Pancreas (tissue), 10 donors: ENCODE results near the gene S100PBP. TPM values are rescaled to one million over a fixed set of nuclear protein-coding genes. Genes with fewer than 3 reads are reported as not detected.
A peak's percentile ranks its signal among the peaks of the same experiment; 100 is the strongest.

Source experiments
- ATAC-seq, 4 donors: fragments of 200-7000 bp; cut with Tn5 transposase; one replicate each; pipeline versions ENCODE4 v1.8.0 to v1.9.1; 2020; ENCODE audit warnings: mild to moderate bottlenecking in 4 of 4, moderate library complexity in 4 of 4
- DNase-seq, 6 donors: peaks; one replicate each; pipeline ENCODE4 v3.0.0-alpha.2; 2020
- FAIRE-seq: peaks from 2 replicates; lab custom pipeline; 2012; peaks lifted over from hg19 to GRCh38; lab: Jason Lieb, UNC
- H3K27ac ChIP-seq, 4 donors: fragments of 200-600 bp; sonication (generic); 1 replicate in 3 of 4; 2 replicates in 1 of 4; pipeline versions ENCODE4 v1.5.0 to v1.8.0; 2020
- H3K27me3 ChIP-seq, 4 donors: fragments of 200-600 bp; one replicate each; pipeline ENCODE4 v1.8.0; 2021
- H3K36me3 ChIP-seq, 3 donors: fragments of 200-600 bp; sonication (generic) in 1 of 3; one replicate each; pipeline versions ENCODE4 v1.5.0 to v1.8.0; 2020 to 2021
- H3K4me1 ChIP-seq, 3 donors: fragments of 200-600 bp; one replicate each; pipeline ENCODE4 v1.8.0; 2021
- H3K4me3 ChIP-seq, 4 donors: fragments of 200-600 bp; sonication (generic) in 2 of 4; one replicate each; pipeline versions ENCODE4 v1.5.0 to v1.8.0; 2020 to 2021
- H3K9me3 ChIP-seq, 4 donors: fragments of 200-600 bp; one replicate each; pipeline ENCODE4 v1.8.0; 2021
- WGBS, 2 donors: extraction: QIAGEN DNeasy Blood & Tissue Kit; methylation state at CpG; one replicate each; pipeline ENCODE4 v1.1.7; 2013; 5-methylcytosine and 5-hydroxymethylcytosine counted together
- intact Hi-C, 3 donors: fragments of 100-400 bp; cut with DNase I; formaldehyde crosslinking; loops; one replicate each; pipeline versions ENCODE4 v1.11.1 to v1.14.2; 2022
- polyA plus RNA-seq, 2 donors: library from polyadenylated mRNA; stranded (reverse); fragments of 200-250 nt; gene quantifications; one replicate each; pipeline ENCODE4 v1.2.3, GENCODE V29; 2013
- total RNA-seq, 6 donors: library from RNA; stranded (reverse); fragmentation: NEBNext Ultra II Directional in 4 of 6; extraction: Animal tissue kit (Norgen Biotek cat#: 25700) in 4 of 6; gene quantifications; one replicate each; pipeline versions ENCODE4 v1.2.1 to v1.2.4, GENCODE V29; 2021 to 2023
- TF ChIP-seq, protein P1 (sequence below), 4 donors: fragments of 200-600 bp; sonication (generic) in 3 of 4; IDR thresholded peaks; one replicate each; pipeline versions ENCODE4 v1.5.0 to v1.8.0; 2021; ENCODE audit warnings: antibody characterized with exemption in 4 of 4
- donor health status: healthy with polysubstance abuse.
- donor health status: DM: no; HTN: no; CAD: no; lungs with moderate emphysema.
- donor health status: DM: no; HTN: no; CAD: no.
- donor health status: control.
- donor health status: control.
- donor health status: Bipolar disorder and iron deficiency.
- donor health status: DM: yes; HTN: yes; CAD: no.
- donor health status: DM: no; HTN: no; CAD: no.
- donor health status: DM: no; HTN: no; CAD: no.
- donor health status: DM: yes; HTN: yes; CAD: no.

Gene S100PBP
- total and polyA plus RNA-seq, 8 donors: 7.6 to 20.2 (median 11.8) TPM

DNA sequence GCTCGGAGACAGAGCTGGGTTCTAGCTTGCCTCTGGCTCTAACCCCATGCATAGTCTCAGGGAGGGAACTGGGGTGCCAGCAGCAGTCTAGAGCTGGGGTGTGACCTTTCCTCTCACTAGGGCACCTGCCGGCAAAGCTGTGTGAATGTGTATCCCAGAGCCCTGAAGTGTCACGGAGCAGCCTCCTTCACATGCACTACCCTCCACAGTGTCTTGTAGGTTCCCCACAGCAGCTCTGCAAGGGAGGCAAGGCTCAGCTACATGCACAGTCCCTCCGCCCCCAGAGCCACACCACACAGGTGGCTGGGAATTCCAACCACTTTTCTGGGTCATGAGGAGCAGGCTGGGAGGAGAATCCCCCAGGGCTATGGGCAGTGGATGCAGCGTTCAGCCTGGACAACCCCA is 61.2 kb downstream of the S100PBP start:
- intact Hi-C loops: no loop called here
- Histone ChIP-seq H3K36me3 (no peaks in the 10 kb centered on the region), H3K27me3 (no peaks in the 10 kb centered on the region), H3K4me1 (no peaks in the 10 kb centered on the region), H3K9me3 (no peaks in the 10 kb centered on the region), H3K27ac (no peak overlapping the region), H3K4me3 (no peak overlapping the region)
- TF ChIP-seq, protein P1, sequence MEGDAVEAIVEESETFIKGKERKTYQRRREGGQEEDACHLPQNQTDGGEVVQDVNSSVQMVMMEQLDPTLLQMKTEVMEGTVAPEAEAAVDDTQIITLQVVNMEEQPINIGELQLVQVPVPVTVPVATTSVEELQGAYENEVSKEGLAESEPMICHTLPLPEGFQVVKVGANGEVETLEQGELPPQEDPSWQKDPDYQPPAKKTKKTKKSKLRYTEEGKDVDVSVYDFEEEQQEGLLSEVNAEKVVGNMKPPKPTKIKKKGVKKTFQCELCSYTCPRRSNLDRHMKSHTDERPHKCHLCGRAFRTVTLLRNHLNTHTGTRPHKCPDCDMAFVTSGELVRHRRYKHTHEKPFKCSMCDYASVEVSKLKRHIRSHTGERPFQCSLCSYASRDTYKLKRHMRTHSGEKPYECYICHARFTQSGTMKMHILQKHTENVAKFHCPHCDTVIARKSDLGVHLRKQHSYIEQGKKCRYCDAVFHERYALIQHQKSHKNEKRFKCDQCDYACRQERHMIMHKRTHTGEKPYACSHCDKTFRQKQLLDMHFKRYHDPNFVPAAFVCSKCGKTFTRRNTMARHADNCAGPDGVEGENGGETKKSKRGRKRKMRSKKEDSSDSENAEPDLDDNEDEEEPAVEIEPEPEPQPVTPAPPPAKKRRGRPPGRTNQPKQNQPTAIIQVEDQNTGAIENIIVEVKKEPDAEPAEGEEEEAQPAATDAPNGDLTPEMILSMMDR (IDR thresholded peaks at IDR 0.05): no peak
- ATAC-seq: no peak
- no peak for DNase-seq
- WGBS, 2 donors: 59 to 71% methylated on average over 5 of the region's 5 CpGs
- FAIRE-seq: no peak

DNA sequence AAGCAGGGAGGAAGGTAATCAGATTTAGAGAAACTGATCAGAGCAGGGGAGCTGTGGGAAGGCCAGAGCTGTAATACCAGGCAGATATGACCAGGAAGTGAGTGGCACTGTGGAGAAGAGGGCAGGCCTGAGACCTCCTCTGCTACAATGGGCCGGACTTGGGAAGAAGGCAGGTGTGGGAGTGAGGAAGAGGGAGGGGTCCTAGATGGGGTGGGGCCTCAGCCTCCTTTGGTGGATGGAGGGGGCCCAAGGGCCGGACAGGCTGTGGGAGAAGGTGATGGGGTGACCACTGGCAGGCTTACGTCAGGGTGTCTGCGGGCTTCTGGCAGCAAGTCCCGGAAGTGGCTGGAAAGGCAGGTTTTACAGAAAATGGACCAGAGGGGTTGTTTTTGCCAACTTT is 63.8 kb downstream of the S100PBP start:
- no peaks in the 10 kb centered on the region for H3K4me1 ChIP-seq
- ATAC-seq: peak in 3 of 4 donors; percentile 7 to 38 (median 14)
- no peaks in the 10 kb centered on the region for H3K36me3 ChIP-seq
- H3K9me3 ChIP-seq: no peaks in the 10 kb centered on the region
- H3K27ac ChIP-seq: no peak overlapping the region
- no peak for FAIRE-seq
- no peak overlapping the region for H3K4me3 ChIP-seq
- intact Hi-C loops: no loop called here
- peak in 2 of 6 donors; percentile 47 to 48 for DNase-seq
- WGBS, 2 donors: 62 to 75% methylated on average over 5 of the region's 5 CpGs
- TF ChIP-seq, protein P1 (IDR thresholded peaks at IDR 0.05): no peak
- no peaks in the 10 kb centered on the region for H3K27me3 ChIP-seq

DNA sequence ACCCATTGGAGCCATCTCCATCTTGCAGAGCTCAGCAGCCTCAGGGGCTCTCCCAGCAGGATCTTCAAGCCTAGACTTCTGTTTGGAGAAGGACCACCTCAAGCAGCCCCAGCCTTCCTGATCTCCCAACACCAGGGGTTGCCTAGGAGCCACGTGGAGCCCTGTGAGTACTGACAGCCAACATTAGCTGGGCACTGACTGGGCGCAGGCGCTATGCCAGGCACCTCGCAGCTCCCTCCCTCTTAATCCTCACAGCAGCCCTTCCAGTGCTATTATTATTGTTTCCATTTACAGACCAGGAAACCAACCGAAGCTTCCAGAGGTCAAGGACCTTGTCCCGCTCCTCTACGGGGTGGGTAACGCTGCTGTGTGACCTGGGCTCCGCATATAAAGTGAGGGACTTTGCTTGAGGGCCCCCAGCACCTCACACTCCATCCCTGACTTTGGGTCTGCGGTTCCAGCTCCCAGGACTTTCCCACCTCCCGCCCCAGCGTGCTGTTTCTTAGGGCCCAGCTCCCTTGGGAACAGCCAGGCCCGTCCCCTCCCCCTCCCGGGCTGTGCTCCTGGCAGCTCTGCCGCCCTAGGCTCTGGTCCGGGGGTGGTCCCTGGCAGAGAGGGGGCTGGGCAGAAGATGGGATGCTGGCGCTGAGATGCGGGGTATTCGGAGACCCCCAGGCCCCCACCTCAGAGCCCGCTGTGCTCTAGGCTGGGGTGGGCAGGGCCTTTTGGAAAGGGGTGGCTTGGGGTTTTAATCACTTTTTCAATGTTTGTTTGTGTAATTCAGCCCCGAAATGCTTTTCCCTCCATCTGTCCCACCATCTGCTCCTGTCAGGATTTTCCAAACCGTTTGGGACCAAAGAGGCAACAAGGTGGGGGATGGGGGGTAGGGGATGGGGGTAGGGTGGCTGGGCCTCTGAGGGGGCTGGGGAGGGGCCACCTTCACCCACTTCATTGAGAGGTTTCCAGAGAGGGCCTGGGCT is 64.7 kb downstream of the S100PBP start:
- intact Hi-C loops: no loop called here
- no peak for FAIRE-seq
- no peaks in the 10 kb centered on the region for H3K4me1 ChIP-seq
- no peak overlapping the region for H3K27ac ChIP-seq
- peak in 1 of 6 donors; percentile 74 for DNase-seq
- whole genome bisulfite sequencing, 2 donors: 35 to 38% methylated on average over 22 of the region's 22 CpGs
- H3K9me3 ChIP-seq: no peaks in the 10 kb centered on the region
- no peak overlapping the region for H3K4me3 ChIP-seq
- no peaks in the 10 kb centered on the region for H3K36me3 ChIP-seq
- peak in 2 of 4 donors; percentile 18 to 44 for ATAC-seq
- TF ChIP-seq, protein P1 (IDR thresholded peaks at IDR 0.05): no peak
- peaks cover 0 to 6% (median 1%) of the 10 kb centered on the region in 4 donors for H3K27me3 ChIP-seq

DNA sequence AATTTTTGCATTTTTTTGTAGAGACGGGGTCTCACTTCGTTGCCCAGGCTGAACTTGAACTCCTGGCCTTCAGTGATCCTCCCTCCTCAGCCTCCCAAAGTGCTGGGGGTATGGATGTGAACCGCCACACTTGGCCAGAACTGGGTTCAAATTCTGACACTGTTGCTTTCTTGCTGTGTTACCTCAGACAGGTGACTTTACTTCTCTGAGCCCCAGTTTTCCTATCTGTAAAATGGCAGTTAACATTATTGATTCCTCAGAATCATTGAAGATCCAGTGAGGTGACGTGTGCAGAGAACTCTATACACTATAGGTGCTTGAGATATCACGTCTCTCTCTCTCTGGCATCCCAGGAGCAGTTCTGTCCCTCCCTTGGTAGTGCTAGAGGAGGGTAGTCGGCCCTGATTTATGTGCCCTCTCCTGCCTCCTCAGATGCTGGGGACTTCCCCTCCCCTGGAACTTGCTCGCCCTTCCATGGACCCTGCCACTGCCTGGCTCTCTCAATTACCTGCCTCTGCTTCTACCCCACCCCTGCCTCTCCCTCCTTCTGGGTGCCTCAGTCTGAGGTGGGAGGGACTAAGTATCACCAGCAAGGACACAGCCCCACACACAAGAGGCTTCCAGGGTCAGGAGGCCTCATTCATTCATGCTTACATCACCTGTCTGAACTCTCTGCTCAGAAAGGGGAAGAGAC is 66.0 kb downstream of the S100PBP start:
- DNase-seq (peak in 1 of 6 donors; percentile 23), ATAC-seq (no peak), FAIRE-seq (no peak)
- no peaks in the 10 kb centered on the region for H3K4me1 ChIP-seq
- no peak overlapping the region for H3K27ac ChIP-seq
- H3K27me3 ChIP-seq: peaks cover 0 to 9% (median 1%) of the 10 kb centered on the region in 4 donors
- no peaks in the 10 kb centered on the region for H3K36me3 ChIP-seq
- intact Hi-C loops: no loop called here
- no peaks in the 10 kb centered on the region for H3K9me3 ChIP-seq
- no peak overlapping the region for H3K4me3 ChIP-seq
- 80 to 81% methylated on average over 7 of the region's 7 CpGs for WGBS, 2 donors
- TF ChIP-seq, protein P1 (IDR thresholded peaks at IDR 0.05): no peak
